NCI-H2171 treated with DMSO at 0.1 percent for 48 hours (cell line): ENCODE data around the gene TMEM41A.
A peak's percentile ranks its signal among the peaks of the same experiment; 100 is the strongest.
"Not testable (repeated sequence)": the region's sequence is repeated elsewhere in the genome, so short reads cannot be mapped to it uniquely, and the experiment has no call there.

Experiments used
- DNase-seq: peaks from one replicate; lab custom pipeline; 2025; lab: John Stamatoyannopoulos, UW

The TMEM41A gene

DNA sequence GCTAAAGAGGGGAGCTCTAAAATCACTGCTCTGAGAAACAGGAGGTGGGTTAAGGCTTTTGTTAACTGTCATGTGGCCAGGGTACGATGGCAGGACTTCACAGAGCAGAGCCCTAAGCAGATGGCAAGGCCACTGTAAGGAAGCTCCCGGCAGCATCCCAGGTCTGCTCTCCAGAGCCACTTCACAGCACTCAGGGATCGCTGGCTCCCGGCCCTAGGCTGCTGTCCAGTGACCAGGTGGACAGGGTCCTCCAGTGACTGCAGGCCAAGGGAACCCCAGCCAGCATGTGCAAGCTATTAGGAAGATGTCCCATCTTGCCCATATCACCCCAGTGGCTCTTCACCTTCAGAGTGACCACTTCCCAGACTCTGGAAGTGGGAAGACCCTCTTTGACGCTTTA is 10.4 kb downstream of the TMEM41A start:
- DNase-seq: no peak

DNA sequence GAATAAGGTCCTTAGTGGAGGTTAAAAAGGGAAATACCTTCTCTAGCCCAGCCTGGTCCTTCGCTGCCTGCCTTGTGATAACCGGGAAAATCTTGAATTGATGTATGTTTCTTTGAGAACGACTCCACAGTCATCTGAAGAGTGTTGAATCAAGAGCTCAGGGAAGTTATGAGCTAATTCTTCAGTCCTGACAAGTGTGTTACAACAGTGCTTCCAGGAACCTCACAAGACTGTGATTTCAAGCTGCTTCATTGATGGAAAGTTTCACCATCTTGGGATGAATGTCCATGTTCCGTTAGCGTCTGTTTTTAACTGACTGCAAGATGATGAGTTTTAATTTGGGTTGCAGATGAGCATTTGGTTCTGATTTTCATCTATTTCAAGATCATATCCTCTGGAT is 12.4 kb downstream of the TMEM41A start:
- DNase-seq: no peak

DNA sequence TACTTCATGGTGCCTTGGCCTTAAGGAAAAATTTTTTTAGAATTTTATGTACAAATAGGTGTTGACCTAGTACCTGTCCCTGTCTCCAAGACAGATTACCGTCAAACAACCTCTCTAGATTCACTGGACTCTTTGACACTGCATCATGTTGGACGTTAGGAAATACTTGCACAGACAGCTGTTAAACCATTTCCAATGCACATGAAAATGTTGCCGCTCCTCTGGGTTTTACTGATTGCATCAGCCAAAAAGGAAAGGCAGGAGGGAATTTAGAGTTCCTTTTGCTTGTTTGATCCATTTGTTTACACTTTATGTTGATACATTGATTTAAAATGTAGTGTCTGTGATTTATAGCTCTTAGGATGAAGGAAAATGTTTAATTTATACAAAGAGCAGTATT is 14.5 kb downstream of the TMEM41A start:
- DNase-seq: no peak

DNA sequence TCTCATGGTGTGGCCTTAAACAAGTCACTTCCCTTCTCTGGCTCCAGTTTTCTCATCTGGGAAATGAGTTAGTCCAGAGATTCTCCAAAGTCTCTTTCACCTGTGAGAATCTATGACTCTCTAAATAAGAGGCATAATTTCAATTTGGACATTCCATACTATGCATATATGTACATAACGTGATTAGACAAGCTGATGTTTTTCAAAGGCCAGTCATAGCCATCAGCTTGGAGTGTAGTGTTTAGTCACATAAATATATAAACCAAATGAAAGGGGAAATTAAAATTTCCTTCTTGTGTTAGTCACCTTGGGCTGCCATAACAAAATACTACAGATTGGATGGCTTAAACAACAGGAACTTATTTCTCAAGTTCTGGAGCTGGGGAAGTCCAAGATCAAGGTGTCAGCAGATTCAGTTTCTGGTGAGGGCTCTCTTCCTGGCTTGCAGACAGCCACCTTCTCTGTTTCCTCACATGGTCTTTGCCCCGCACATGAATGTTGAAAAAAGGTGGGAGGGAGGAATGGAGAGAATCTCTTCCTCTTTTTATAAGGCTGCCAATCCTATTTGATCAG is 19.4 kb downstream of the TMEM41A start:
- no peak for DNase-seq

DNA sequence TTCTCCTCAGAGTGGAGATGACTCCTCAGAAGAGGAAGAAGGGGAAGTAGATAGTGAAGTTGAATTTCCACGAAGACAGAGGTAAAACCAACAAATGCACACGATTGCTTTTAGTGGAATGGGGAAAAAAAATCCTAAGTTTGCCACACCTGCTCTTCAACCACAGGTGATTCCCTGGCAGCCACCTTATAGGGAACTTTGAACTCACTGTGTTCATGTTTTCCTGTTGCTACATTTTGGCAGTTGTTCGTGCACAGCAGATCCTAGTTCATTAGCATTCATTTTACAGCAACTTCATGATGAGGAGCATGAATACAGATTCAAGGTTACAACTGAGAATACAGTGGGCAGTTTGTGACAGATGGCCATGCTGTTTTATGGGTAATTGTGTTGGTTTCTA is 21.5 kb downstream of the TMEM41A start:
- no peak for DNase-seq

DNA sequence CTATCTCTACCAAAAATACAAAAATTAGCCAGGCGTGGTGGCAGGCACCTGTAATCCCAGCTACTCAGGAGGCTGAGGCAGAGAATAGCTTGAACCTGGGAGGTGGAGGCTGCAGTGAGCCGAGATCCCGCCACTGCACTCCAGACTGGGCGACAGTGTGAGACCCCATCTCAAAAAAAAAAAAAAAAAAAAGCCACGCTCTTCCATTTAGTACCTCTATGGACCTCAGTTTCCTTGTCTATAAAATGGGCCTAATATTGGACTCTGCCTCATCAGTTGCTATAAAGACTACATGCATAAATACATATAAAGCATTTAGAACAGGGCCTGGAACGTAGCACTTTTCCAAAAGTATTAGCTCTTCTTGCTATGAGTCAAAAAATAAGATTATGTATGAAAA is 23.9 kb downstream of the TMEM41A start:
- not testable (repeated sequence) for DNase-seq

DNA sequence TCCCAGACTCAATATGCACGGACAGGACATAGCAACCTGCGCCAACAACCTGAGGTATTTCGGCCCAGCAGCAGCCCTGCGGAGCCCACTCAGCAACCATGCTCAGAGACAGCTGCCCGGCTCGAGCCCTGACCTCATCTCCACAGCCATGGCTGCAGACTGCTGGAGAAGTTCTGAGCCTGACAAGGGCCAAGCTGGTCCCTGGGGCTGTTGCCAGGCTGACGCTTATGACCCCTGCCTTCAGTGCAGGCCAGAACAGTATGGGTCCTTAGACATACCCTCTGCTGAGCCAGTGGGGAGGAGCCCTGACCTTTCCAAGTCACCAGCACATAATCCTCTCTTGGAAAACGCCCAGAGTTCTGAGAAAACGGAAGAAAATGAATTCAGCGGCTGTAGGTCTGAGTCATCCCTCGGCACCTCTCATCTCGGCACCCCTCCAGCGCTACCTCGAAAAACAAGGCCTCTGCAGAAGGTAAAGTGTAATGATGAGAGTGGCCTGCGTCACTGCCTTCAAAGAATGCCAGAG is 25.5 kb downstream of the TMEM41A start:
- no peak for DNase-seq

DNA sequence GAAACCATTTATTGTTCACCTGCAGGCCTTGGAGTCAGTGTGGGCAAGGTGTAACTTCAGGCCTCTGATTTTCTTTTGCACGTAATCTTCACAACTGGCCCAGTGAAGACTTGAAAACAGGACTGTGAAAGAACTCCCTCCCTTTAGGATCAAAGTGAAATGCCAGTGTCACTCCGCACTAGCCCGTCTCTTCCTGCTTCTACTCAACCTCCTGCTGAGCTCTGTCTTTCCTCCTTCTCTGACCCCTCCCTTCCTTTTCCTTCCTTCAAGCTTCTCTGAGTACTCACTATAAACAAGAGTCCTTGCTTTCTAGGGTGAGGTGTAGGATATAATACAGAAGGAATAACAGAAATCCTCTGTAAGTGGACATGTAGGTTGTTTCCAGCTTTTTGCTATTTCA is 28.5 kb downstream of the TMEM41A start:
- DNase-seq: no peak

DNA sequence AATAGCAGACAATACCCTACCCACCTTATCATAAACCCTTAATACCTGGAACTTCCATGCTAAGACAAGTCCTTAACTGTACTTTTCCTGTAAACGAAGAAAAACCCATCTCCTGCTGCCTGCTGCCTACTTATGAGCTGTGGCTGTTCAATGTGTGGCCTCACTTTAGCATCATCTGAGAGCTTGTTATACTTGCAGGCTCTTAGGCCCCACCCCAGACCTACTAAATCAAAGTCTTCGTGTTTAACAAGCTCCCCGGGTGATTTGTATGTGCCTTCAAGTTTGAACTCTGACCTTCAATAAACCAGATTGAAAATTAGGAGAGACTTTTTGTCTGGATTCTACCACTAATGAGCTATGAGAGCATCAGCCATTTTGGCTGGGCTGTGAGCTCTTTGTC is 29.3 kb downstream of the TMEM41A start:
- DNase-seq: no peak

DNA sequence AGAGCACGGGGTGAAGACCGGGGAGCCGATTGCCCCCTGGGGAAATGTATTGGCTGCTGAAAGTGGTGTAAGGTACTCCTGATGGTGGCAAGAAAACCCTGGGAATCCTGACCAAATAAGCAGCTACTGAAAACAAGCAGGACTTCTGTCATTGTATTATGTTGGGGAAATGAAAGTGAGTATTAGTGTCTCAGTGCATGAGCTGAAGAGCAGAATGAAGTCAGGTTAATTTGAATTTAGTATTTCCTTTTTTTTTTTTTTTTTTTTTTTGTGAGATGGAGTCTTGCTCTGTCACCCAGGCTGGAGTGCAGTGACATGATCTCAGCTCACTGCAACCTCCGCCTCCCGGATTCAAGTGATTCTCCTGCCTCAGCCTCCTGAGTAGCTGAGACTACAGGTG is 32.7 kb downstream of the TMEM41A start:
- DNase-seq: not testable (repeated sequence)

DNA sequence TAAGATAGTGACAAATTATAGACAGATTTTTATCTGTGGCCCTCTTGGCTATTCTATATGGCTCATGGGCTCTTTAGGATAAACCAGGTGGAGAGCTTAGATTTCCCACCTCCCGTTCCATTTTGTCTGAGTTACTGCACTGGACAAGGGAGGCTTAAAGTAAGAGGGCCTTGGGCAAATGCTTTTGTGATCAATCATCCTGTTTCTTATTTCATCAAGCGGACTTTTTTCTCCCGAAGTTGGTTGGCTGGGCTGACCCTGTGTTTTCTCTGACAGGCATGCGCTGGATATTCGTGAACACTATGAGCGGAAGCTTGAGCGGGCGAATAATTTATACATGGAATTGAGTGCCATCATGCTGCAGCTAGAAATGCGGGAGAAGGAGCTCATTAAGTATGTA is 33.4 kb downstream of the TMEM41A start:
- DNase-seq: no peak

DNA sequence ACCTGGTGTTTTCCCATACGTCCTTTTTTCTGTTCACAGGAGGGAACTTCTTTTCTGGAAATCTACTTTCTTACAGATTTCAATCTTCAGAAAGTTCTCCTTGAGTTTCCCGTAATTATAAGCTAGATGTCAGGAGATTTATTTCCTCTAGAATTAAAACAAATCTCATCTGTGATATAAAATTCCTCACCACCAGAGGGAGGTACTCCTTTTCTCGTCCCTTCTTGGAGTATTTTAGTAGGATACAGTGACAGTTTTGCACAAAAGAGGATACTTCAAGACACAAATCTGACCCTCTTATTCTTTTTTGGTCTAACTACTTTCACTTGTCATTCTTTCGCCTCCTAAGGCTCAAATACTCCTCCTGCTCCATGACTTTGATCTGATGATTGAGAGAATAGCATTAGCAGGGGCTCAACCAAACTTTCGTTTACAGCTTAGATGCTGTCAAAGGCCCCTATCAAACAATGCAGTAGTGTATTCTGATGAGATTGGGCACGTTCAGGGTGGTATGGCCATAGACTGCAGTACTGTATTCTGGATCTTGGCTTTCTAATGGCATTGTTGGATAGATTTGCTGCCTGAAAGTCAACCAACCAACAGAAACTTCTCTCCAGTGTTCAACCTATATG is 38.0 kb downstream of the TMEM41A start:
- no peak for DNase-seq

DNA sequence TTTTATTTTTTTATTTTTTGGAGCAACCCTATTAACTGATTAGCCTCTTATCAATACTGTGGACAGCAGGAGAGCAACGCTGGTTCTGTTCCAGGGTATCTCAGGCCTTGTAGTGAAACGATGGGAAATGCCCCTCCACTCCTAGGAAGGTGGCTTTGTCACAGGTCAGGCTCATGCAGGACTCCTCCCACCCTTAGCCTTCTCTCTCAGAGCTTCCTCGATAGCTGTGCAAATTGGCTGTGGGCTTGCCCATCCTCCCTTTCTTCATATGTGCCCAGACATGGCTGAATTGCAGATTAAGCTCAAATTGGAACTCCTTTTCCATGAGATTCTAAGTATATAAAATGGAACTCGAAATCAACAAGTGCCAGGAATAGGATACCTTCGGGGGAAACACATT is 38.5 kb downstream of the TMEM41A start:
- DNase-seq: no peak

DNA sequence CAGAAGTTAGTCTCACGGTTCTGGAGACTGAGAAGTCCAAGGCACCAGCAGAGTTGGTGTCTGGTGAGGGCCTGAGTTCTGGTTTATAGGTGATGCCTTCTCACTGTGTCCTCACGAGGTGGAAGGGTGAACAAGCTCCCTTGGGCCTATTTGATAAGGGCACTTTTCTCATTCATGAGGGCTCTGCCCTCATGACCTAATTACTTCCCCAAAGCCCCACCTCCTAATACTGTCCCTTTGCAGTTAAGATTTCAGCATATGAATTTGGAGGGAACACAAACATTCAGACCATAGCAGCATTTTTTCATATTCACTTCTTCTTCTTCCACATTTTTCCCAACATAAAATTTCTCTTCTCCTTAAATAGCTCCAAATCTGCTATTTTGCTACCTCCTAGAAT is 41.5 kb downstream of the TMEM41A start:
- DNase-seq: no peak

DNA sequence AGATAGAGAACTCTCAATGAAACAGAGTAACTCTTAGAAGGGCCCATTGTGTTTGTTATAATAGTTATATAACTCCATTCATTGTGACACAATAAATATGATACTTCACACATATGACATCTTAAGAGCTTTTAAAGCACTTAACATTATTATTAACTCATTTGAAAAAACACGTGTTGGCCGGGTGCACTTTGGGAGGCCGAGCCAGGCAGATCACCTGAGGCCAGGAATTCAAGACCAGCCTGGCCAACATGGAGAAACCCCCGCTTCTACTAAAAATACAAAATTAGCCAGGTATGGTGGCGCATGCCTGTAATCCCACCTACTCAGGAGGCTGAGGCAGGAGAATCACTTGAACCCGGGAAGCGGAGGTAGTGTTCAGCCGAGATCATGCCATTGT is 47.4 kb downstream of the TMEM41A start:
- not testable (repeated sequence) for DNase-seq

DNA sequence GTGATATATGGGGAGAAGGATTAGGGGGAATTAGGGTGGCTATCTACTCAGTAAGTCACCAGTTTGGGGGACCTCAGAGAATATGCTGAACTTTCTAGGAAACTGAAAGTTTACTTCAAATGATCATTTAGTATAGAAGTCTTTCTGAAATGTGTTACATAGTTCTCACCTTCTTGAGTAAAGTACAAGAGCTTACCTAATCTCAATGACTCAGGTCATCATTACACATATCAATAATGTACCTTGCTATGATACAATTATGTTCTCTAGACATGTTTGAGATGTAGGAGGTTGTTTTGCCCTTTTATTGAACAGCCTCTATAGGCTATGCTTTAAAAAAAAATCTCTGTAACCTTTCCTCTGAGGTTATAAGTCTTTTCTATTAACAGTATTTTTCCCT is 50.7 kb downstream of the TMEM41A start:
- no peak for DNase-seq

DNA sequence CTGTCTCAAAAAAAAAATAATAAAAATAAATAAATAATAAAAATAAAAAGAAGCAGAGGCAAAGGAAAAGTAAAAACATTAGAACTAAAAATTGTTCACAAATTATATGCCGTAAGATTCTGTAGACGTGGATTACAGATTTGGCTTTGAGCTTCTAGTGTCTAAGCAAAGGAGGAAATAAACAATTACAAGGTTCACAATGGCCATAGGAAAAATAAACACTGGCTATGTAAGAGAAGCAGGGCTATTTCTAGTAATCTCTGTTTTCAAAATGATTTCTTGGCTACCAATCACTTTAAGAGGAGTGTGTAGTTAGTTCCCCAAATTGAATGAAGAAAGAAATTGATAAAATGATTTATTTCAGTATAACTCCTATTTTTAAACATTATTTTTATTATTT is 54.5 kb downstream of the TMEM41A start:
- no peak for DNase-seq

DNA sequence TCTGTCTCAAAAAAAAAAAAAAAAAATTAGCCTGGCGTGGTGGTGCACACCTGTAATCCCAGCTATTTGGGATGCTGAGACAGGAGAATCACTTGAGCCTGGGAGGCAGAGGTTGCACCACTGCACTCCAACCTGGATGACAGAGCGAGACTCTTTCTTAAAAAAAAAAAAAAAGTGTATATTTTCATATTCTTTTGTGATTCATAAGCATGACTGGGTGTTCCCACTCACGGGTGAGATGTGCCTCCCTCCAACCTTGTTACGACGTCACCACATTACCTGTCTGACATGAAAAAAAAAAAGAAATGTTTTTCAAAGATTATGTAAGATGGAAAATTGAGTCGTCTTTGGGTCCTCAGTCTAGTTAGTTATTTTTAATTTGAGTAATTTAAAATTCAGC is 56.8 kb downstream of the TMEM41A start:
- DNase-seq: no peak

DNA sequence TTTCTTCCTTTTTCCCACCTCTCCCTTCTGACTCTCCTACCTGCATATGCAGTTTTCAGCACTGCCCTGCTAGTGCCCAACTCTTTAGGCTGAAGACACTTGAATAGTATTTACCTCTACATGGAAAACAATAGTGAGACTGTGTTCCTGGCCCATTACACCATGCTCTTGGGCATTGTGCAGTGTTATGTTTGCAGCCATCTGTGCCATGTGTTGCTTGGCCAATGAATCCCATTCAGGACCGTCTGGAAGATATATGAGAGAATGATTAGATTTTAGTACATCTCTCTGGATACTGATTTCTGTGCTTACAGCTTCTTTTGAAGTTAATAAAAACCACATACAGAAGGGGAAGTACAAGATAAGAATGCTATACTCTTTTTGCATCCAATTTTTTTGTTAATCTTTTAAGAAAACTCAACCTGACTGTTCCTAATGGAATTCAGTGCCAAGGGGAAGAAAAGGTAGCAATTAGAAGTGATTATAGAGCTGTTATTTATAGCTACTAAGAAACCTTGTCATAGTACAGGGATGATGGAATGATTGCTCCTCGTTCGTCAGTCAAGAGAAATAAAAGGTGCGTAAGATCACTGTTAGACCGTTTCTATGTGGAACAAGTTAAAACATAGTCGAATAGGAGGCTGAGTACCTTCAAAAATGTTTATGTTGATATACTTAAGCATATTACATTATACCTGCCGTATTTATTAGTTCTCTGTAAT is 58.9 kb downstream of the TMEM41A start:
- peak; percentile 56 for DNase-seq
